ENCODE data around the gene TAGAP.

DNA sequence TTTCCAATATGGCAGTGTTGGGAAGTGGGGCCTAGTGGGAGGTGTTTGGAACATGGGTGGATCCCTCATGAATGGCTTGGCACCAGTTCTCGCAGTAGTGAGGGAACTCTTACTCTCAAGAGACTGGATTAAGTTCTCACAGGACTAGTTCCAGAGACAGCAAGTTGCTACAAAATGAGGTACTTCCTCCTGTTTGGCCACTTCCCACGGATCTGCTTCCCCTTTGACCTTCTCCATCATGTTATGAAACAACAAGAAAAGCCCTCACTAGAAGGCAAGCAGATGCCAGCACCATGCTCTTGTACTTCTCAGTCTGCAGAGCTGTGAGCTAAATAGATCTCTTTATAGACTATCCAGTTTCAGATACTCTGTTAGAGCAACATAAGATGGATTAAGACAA lies 47.9 kb downstream of the TAGAP start:
- TF ChIP-seq CTCF (IDR thresholded peaks at IDR 0.05) = no peak
- TF ChIP-seq POLR2A (IDR thresholded peaks at IDR 0.05) = no peak
